ENCODE results near the gene EIF3M. TPM values are rescaled to one million over a fixed set of nuclear protein-coding genes. Genes with fewer than 3 reads are reported as not detected.
"Not testable (repeated sequence)": the region's sequence is repeated elsewhere in the genome, so short reads cannot be mapped to it uniquely, and the experiment has no call there.

Gene EIF3M
- total RNA-seq, 2 experiments from 2014 or later, result 402 to 435 TPM

- H3K4me1 Mint-ChIP-seq (ENCODE audit: low read depth), result no peaks in the 10 kb centered on the region
- ChIA-PET CTCF (no interaction called here), POLR2A (interaction anchor here (1.5 to 1.6 kb wide), 2 partner anchors 10 to 23 kb away, joined by 4 to 5 read pairs; partner anchors contain the start of gene EIF3M)
- ATAC-seq (no peak), DNase-seq (no peak)
- intact Hi-C loops (cut with micrococcal nuclease), result no loop called here
- no peak overlapping the region for H3K27ac Mint-ChIP-seq
- no peaks in the 10 kb centered on the region for H3K27me3 Mint-ChIP-seq
- no peak for TF ChIP-seq CTCF (IDR thresholded peaks at IDR 0.05)
- no peak overlapping the region for H3K4me3 Mint-ChIP-seq
- peaks cover 51% of the 10 kb centered on the region for H3K36me3 Mint-ChIP-seq (ENCODE audit: low read depth)
- peaks cover 14% of the 10 kb centered on the region for H3K9me3 Mint-ChIP-seq
Measured at GRCh38 chr11:32606220-32606619, 22.6 kb downstream of the EIF3M start.

DNA sequence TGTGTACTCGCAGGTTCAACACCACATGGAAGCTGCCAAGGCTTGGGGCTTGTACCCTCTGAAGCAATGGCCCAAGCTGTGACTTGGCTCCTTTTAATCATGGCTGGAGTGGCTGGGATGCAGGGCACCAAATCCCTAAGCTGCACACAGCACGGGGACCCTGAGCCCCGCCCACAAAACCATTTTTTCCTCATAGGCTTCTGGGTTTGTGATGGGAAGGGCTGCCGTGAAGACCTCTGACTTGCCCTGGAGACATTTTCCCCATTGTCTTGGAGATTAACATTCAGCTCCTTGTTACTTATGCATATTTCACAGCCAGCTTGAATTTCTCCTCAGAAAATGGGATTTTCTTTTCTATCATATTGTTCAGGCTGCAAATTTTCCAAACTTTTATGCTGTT lies 25.2 kb downstream of the EIF3M start:
- DNase-seq; ATAC-seq; H3K27me3 Mint-ChIP-seq; H3K4me1 Mint-ChIP-seq (ENCODE audit: low read depth); H3K4me3 Mint-ChIP-seq; H3K27ac Mint-ChIP-seq; CTCF ChIA-PET; intact Hi-C loops (cut with micrococcal nuclease): not testable (repeated sequence)
- POLR2A ChIA-PET, result interaction anchor here (1.0 kb wide), 1 partner anchor 25 kb away, joined by 3 read pairs; no protein-coding TSS in a partner anchor
- peaks cover 14% of the 10 kb centered on the region for H3K9me3 Mint-ChIP-seq
- peaks cover 40% of the 10 kb centered on the region for H3K36me3 Mint-ChIP-seq (ENCODE audit: low read depth)

DNA sequence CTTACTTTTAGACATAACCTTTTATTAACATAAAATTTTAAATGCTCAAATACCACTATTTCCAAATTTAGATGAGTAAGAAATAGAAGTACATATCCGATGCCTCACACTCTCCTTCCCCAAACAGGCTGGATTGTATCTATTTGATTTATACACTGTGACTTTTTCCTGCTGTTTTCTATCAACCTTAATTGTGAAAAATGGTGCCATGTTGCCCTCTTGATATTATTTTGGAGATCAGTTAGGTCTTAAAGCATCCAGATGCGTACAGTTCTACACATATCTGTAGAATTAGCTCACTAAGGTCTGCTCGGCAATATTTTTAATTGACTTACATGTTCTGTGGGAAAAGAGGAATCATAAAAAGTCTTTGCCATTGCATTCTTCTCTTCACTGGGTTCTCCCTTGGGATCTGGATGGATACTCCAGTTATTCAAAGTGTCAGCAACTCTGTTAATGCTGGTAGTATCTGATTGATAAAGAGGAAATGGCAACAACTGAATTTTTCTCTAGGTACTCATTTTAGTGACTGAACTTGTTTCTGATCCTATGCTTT lies 27.2 kb downstream of the EIF3M start:
- H3K4me3 Mint-ChIP-seq, result no peak overlapping the region
- intact Hi-C loops (cut with micrococcal nuclease), result no loop called here
- ATAC-seq (no peak), DNase-seq (no peak)
- no peak for TF ChIP-seq CTCF (IDR thresholded peaks at IDR 0.05)
- no peaks in the 10 kb centered on the region for H3K4me1 Mint-ChIP-seq (ENCODE audit: low read depth)
- peaks cover 25% of the 10 kb centered on the region for H3K36me3 Mint-ChIP-seq (ENCODE audit: low read depth)
- ChIA-PET CTCF (no interaction called here), POLR2A (interaction anchor here (1.4 kb wide), 1 partner anchor 27 kb away, joined by 5 read pairs; the partner anchor contains the start of gene EIF3M)
- no peak overlapping the region for H3K27ac Mint-ChIP-seq
- H3K9me3 Mint-ChIP-seq, result peaks cover 14% of the 10 kb centered on the region
- no peaks in the 10 kb centered on the region for H3K27me3 Mint-ChIP-seq

DNA sequence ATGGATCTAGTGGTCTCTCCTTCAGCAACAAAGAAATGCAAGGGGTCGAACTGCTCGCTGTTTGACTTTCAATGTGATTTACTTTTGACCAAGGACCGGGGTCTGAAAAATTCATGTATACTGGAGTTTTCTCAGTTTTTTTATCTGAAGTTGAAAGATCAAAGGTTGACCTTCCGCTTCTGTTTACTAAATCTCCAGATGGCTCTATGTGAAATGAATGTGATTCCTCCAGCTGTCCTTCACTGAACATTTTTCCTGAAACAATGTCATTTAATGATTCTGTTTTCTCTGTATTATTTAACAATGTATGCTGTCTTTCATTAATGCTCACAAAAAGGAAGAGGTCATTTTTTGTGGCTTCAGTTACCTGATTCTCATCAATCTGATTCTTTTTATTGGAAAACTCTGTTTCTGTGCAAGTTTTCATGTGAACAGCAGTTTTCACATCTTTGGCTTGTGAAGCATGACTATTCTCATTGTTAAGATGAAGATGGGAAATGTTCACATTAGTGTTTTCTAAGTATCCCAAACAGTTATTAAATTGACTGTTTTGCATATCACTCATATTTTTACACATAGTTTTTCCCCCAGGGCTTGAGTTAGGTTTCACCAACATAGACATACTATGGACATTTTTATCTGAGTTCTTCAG lies 30.0 kb downstream of the EIF3M start:
- no peak for DNase-seq
- Mint-ChIP-seq H3K36me3 (ENCODE audit: low read depth) (peaks cover 9% of the 10 kb centered on the region), H3K9me3 (peaks cover 4% of the 10 kb centered on the region), H3K4me1 (ENCODE audit: low read depth) (no peaks in the 10 kb centered on the region), H3K4me3 (no peak overlapping the region), H3K27ac (no peak overlapping the region), H3K27me3 (no peaks in the 10 kb centered on the region)
- ChIA-PET POLR2A (no interaction called here), CTCF (no interaction called here)
- ATAC-seq, result no peak
- intact Hi-C loops (cut with micrococcal nuclease), result no loop called here
- no peak for TF ChIP-seq CTCF (IDR thresholded peaks at IDR 0.05)

DNA sequence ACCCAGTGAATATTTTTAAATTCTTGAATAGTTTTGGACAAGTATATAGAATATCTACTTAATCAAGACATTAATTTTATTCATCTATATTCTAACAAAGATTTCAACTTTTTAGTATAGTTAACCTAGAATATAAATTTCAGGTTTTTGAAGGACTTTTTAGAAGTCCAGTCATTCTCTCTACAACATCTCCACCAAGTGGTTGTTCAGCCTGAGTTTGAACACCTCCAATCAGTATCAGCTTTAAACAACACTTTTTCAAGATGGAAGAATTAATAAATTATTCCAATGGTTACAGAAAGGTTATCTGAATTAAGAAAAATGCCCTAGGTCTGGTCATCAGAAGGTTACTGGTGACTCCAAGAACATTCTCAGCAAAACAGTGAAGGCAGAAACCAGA lies 31.8 kb downstream of the EIF3M start:
- CTCF ChIA-PET, result interaction anchor here (1.0 kb wide), 1 partner anchor 292 kb away, joined by 3 read pairs; no protein-coding TSS in a partner anchor
- Mint-ChIP-seq H3K4me3 (no peak overlapping the region), H3K27ac (no peak overlapping the region), H3K36me3 (ENCODE audit: low read depth) (peaks cover 1% of the 10 kb centered on the region), H3K27me3 (no peaks in the 10 kb centered on the region), H3K4me1 (ENCODE audit: low read depth) (no peaks in the 10 kb centered on the region), H3K9me3 (peaks cover 3% of the 10 kb centered on the region)
- POLR2A ChIA-PET, result no interaction called here
- no peak for ATAC-seq
- intact Hi-C loops (cut with micrococcal nuclease), result no loop called here
- no peak for TF ChIP-seq CTCF (IDR thresholded peaks at IDR 0.05)
- no peak for DNase-seq

Data from activated CD8-positive, alpha-beta T cell treated with anti-CD3 and anti-CD28 coated beads for 36 hours (primary cell).